SU-DHL-6 (cell line): ENCODE data around the gene PDCD1.

Source experiments
- CTCF ChIP-seq: fragments of 200-600 bp; sonication (generic); IDR thresholded peaks from one replicate; pipeline ENCODE4 v1.5.1; 2017; ENCODE audit warnings: antibody characterized with exemption, mild to moderate bottlenecking, low read length, moderate library complexity; ENCODE audit not compliant: insufficient read depth, poor library complexity, severe bottlenecking
- EZH2phosphoT487 ChIP-seq: fragments of 200-600 bp; sonication (generic), shearing (Covaris generic); conservative IDR thresholded peaks from 2 replicates; pipeline ENCODE4 v1.6.1; 2018; ENCODE audit warnings: mild to moderate bottlenecking, antibody characterized with exemption, low read length, moderate library complexity, mixed read lengths

GRCh38 chr2:241833101-241833663, 25.5 kb downstream of the PDCD1 start:
- no peak for TF ChIP-seq CTCF
- TF ChIP-seq EZH2phosphoT487: no peak
